MM.1S (cell line): ENCODE data around the gene PTPRE.

Experiments used
- DNase-seq: peaks from one replicate; pipeline ENCODE4 v3.0.0-alpha.2; 2015
- H2AFZ ChIP-seq: fragments of 300-600 bp; sonication (generic); 2 replicates; pipeline ENCODE4 v1.6.0; 2016; ENCODE audit warnings: antibody characterized with exemption, low read length
- H3F3A ChIP-seq: fragments of 300-600 bp; sonication (generic); 2 replicates; pipeline ENCODE4 v1.6.1; 2016; ENCODE audit warnings: mild to moderate bottlenecking, antibody characterized with exemption, low read length, moderate library complexity, mixed read lengths; ENCODE audit not compliant: insufficient read depth
- H3K27ac ChIP-seq: fragments of 300-600 bp; sonication (generic); 2 replicates; pipeline ENCODE4 v1.5.1; 2016; ENCODE audit warnings: mild to moderate bottlenecking, low read length
- H3K27me3 ChIP-seq: fragments of 300-600 bp; sonication (generic); replicated peaks from 2 replicates; pipeline ENCODE4 v1.6.0; 2016; ENCODE audit warnings: low read length; ENCODE audit not compliant: insufficient read depth
- H3K36me3 ChIP-seq: fragments of 300-600 bp; sonication (generic); replicated peaks from 2 replicates; pipeline ENCODE4 v1.6.1; 2016; ENCODE audit warnings: mild to moderate bottlenecking, low read length, mixed read lengths; ENCODE audit not compliant: insufficient read depth
- H3K4me1 ChIP-seq: fragments of 300-600 bp; sonication (generic); 2 replicates; pipeline ENCODE4 v1.6.1; 2016; ENCODE audit warnings: low read length, mixed read lengths
- H3K4me2 ChIP-seq: fragments of 300-600 bp; sonication (generic); 2 replicates; pipeline ENCODE4 v1.6.0; 2016; ENCODE audit warnings: low read depth, low read length
- H3K4me3 ChIP-seq: fragments of 300-600 bp; sonication (generic); 2 replicates; pipeline ENCODE4 v1.5.1; 2016; ENCODE audit warnings: low read length, mixed read lengths
- H3K79me2 ChIP-seq: fragments of 300-600 bp; sonication (generic); 2 replicates; pipeline ENCODE4 v1.6.1; 2016; ENCODE audit warnings: mixed run types, low read length, mixed read lengths
- H3K9ac ChIP-seq: fragments of 300-600 bp; sonication (generic); 2 replicates; pipeline ENCODE4 v1.6.1; 2016; ENCODE audit warnings: low read length, mixed read lengths
- H3K9me2 ChIP-seq: fragments of 300-600 bp; sonication (generic); replicated peaks from 2 replicates; pipeline ENCODE4 v1.6.1; 2016; ENCODE audit warnings: mild to moderate bottlenecking, low read length, mixed read lengths; ENCODE audit not compliant: insufficient read depth
- H3K9me3 ChIP-seq: fragments of 300-600 bp; sonication (generic); replicated peaks from 2 replicates; pipeline ENCODE4 v1.6.1; 2016; ENCODE audit warnings: mild to moderate bottlenecking, low read length, mixed read lengths; ENCODE audit not compliant: insufficient read depth
- H4K20me1 ChIP-seq: fragments of 300-600 bp; sonication (generic); 2 replicates; pipeline ENCODE4 v1.6.1; 2016; ENCODE audit warnings: mild to moderate bottlenecking, low read length, moderate library complexity, mixed read lengths; ENCODE audit not compliant: insufficient read depth
- EZH2 ChIP-seq: fragments of 300-600 bp; sonication (generic); optimal IDR thresholded peaks from 2 replicates; pipeline ENCODE3; 2017; ENCODE audit warnings: low read depth, mild to moderate bottlenecking, antibody characterized with exemption, low read length, mixed read lengths
- EZH2phosphoT487 ChIP-seq: fragments of 300-600 bp; sonication (generic); IDR thresholded peaks from 2 replicates; pipeline ENCODE4 v1.6.1; 2018; ENCODE audit warnings: antibody characterized with exemption, low read length
- TF ChIP-seq, protein P1 (sequence below): fragments of 300-600 bp; sonication (generic); IDR thresholded peaks from 2 replicates; pipeline ENCODE4 v1.5.1; 2016; ENCODE audit warnings: antibody characterized with exemption, low read length, mixed read lengths

Gene PTPRE

DNA sequence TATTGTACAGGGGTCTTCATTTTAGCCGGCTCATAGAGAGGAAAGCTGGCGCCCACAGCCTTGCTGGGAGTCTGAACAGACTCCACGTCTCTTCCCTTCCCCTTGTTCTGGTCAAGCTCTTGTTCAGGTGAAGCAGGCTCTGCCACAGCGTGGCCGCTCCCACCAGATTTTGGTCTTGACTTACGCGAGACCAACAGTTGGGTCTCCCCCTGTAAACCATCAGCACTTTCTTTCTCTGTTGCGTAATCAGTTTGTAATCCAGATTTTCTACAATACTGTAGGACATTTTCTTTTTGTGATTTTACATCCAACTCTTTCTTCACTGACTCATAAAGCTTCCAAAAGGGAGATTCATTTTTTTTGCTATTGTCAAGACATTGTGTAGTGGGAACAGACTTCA is 208.5 kb downstream of the PTPRE start:
- peaks cover 75% of the 10 kb centered on the region for H3K36me3 ChIP-seq

DNA sequence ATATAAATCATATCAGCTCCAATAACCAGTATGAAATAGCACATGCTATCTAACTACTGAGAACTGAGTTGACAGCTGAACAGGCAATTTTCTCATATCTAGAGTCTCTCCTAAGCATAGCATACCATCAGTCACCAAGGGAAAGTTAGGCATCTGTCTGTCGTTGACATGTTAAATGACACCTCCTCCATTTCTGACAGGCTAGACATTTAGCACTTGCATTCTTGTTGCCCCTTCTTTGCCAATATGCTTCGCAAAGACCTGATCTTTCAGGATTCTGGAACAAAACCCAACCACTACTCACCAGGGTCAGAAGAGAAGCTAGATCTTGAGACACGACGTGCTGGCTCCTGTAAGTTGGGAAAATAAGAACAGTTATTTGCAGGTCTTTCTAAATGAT is 209.3 kb downstream of the PTPRE start:
- Histone ChIP-seq H3K36me3 (peaks cover 70% of the 10 kb centered on the region), H3K79me2 (peaks cover 99% of the 10 kb centered on the region), H3K4me2 (no peak overlapping the region), H3K27me3 (no peaks in the 10 kb centered on the region), H3F3A (0 out of 2 replicates have a peak, but pooled peaks cover 3% of the 10 kb centered on the region), H3K4me1 (no peaks in the 10 kb centered on the region), H3K4me3 (no peak overlapping the region), H3K9ac (no peak overlapping the region), H3K9me3 (no peaks in the 10 kb centered on the region), H2AFZ (no peak overlapping the region), H3K27ac (no peak overlapping the region), H3K9me2 (no peaks in the 10 kb centered on the region), H4K20me1 (peaks cover 5% of the 10 kb centered on the region; the same call in 1 of the 2 replicates)
- no peak for DNase-seq
- TF ChIP-seq EZH2phosphoT487 (no peak), EZH2 (no peak)
- TF ChIP-seq, protein P1, sequence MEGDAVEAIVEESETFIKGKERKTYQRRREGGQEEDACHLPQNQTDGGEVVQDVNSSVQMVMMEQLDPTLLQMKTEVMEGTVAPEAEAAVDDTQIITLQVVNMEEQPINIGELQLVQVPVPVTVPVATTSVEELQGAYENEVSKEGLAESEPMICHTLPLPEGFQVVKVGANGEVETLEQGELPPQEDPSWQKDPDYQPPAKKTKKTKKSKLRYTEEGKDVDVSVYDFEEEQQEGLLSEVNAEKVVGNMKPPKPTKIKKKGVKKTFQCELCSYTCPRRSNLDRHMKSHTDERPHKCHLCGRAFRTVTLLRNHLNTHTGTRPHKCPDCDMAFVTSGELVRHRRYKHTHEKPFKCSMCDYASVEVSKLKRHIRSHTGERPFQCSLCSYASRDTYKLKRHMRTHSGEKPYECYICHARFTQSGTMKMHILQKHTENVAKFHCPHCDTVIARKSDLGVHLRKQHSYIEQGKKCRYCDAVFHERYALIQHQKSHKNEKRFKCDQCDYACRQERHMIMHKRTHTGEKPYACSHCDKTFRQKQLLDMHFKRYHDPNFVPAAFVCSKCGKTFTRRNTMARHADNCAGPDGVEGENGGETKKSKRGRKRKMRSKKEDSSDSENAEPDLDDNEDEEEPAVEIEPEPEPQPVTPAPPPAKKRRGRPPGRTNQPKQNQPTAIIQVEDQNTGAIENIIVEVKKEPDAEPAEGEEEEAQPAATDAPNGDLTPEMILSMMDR: no peak

More for the DNA sequence above, 208.5 kb downstream of the PTPRE start:
- Histone ChIP-seq H3K27ac (no peak overlapping the region), H3K9me2 (no peaks in the 10 kb centered on the region), H3K27me3 (no peaks in the 10 kb centered on the region), H3K4me3 (no peak overlapping the region), H2AFZ (no peak overlapping the region), H3K9ac (no peak overlapping the region), H3K4me2 (no peak overlapping the region), H3K4me1 (no peaks in the 10 kb centered on the region), H3F3A (0 out of 2 replicates have a peak, but pooled peaks cover 3% of the 10 kb centered on the region), H3K79me2 (peaks cover 100% of the 10 kb centered on the region), H3K9me3 (no peaks in the 10 kb centered on the region), H4K20me1 (peaks cover 5% of the 10 kb centered on the region; the same call in 1 of the 2 replicates)
- DNase-seq: no peak
- TF ChIP-seq EZH2phosphoT487: no peak
- TF ChIP-seq, protein P1: no peak

DNA sequence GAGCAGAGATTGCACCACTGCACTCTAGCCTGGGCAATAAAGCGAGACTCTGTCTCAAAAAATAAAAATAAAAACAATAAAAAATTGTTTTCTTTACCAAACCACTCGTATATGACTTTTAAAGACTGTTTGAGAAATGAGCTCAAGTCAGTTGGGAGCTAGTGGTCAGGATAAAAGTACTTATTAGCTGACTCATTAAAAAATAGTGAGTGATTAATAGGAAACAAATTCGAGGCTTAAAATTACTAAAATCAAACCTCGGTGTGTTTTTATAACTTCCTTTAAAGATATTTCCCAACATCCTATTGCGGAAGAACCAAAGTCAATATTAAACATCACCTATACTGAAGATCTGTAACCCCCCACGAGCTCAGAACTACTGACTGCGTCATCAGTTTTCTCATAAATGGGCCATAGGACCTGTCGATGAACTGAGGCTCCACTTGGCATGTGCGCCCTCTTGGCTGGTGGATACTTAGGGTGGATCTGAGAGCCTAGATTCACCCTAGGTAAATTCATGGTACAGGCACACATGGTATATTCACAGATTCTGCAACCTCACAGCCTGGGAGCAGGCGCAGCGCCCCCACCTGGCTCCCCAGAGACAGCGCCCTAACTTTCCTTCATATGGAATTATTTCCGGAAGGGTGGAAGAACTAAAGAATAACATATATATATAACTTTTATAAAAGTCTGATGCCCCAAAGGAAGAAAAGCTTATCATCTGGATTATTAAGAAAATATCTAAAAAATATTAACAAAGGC is 210.1 kb downstream of the PTPRE start:
- Histone ChIP-seq H3K4me1 (no peaks in the 10 kb centered on the region), H3K9ac (no peak overlapping the region), H2AFZ (no peak overlapping the region), H3K4me3 (no peak overlapping the region), H3K9me2 (no peaks in the 10 kb centered on the region), H3K27ac (no peak overlapping the region), H3F3A (0 out of 2 replicates have a peak, but pooled peaks cover 3% of the 10 kb centered on the region), H3K9me3 (no peaks in the 10 kb centered on the region), H4K20me1 (peaks cover 5% of the 10 kb centered on the region; the same call in 1 of the 2 replicates), H3K4me2 (no peak overlapping the region), H3K79me2 (peaks cover 97% of the 10 kb centered on the region), H3K36me3 (peaks cover 63% of the 10 kb centered on the region), H3K27me3 (no peaks in the 10 kb centered on the region)
- DNase-seq: no peak
- TF ChIP-seq, protein P1: peak; percentile 23
- TF ChIP-seq EZH2: no peak
